B cell (primary cell): ENCODE results near the gene WASL.

Experiments used
- EZH2 ChIP-seq: IDR thresholded peaks from 2 replicates; pipeline ENCODE4 v1.6.1; 2012; ENCODE audit warnings: borderline replicate concordance, low read depth, mild to moderate bottlenecking, moderate library complexity, low read length; ENCODE audit not compliant: insufficient read depth, poor library complexity, severe bottlenecking
- TF ChIP-seq, protein P1 (sequence below): fragments of 200-600 bp; IDR thresholded peaks from one replicate; pipeline ENCODE4 v1.8.0; 2022; ENCODE audit warnings: antibody characterized with exemption, mild to moderate bottlenecking

- TF ChIP-seq, protein P1, sequence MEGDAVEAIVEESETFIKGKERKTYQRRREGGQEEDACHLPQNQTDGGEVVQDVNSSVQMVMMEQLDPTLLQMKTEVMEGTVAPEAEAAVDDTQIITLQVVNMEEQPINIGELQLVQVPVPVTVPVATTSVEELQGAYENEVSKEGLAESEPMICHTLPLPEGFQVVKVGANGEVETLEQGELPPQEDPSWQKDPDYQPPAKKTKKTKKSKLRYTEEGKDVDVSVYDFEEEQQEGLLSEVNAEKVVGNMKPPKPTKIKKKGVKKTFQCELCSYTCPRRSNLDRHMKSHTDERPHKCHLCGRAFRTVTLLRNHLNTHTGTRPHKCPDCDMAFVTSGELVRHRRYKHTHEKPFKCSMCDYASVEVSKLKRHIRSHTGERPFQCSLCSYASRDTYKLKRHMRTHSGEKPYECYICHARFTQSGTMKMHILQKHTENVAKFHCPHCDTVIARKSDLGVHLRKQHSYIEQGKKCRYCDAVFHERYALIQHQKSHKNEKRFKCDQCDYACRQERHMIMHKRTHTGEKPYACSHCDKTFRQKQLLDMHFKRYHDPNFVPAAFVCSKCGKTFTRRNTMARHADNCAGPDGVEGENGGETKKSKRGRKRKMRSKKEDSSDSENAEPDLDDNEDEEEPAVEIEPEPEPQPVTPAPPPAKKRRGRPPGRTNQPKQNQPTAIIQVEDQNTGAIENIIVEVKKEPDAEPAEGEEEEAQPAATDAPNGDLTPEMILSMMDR = no peak
- TF ChIP-seq EZH2 = no peak
Measured at GRCh38 chr7:123782071-123782798, 33.4 kb upstream of the WASL start.
